ENCODE results near the gene SLC35G4. TPM values are rescaled to one million over a fixed set of nuclear protein-coding genes. Genes with fewer than 3 reads are reported as not detected.

SLC35G4 gene
- total and polyA plus RNA-seq, 2 of the 4 experiments (the other 2 are of a cell fraction): not detected

DNA sequence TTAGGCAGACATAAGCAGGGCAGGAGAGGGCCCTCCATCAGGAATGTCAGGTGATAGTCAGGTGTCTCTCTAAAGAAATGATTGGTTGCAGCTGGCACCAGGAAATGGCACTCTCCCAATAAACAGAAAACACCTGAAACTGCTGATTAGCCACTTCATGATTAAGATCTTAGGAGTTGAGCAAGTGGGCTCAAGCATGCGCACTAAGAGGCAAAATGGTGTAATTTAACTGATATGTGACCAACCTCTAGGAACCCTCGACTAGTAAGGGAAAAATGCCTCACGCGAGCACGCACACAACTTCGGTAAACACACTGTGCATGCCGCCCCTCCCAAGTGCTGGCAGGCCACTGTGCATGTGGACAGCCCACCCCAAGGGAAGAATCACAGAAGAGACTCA lies 23.8 kb upstream of the SLC35G4 start:
- H4K8ac ChIP-seq (ENCODE audit: low read depth in 2 of 2, low read length in 2 of 2): no peak overlapping the region
- no peak overlapping the region for H3K56ac ChIP-seq (ENCODE audit: extremely low read depth, insufficient read depth, low read length)
- dilution Hi-C loops (cut with HindIII; ENCODE audit: low sequenced_read_pairs, unreplicated experiment): no loop called here
- H3K27ac ChIP-seq (ENCODE audit: insufficient read depth, low read length): no peak overlapping the region
- H4K20me1 ChIP-seq (ENCODE audit: insufficient read depth, low read length): no peaks in the 10 kb centered on the region
- ATAC-seq (ENCODE audit: low read depth) (no peak), DNase-seq (no peak)
- no peaks in the 10 kb centered on the region for H3K9me3 ChIP-seq (ENCODE audit: control insufficient read depth, insufficient read depth, low read length)
- H3K23ac ChIP-seq (ENCODE audit: low read depth, low read length): no peak overlapping the region
- H3K36me3 ChIP-seq (ENCODE audit: control insufficient read depth, insufficient read depth, low read length): no peaks in the 10 kb centered on the region
- H3K18ac ChIP-seq (ENCODE audit: low read depth, low read length): no peak overlapping the region
- H3K4me2 ChIP-seq (ENCODE audit: low read depth, low read length): no peak overlapping the region
- no peak overlapping the region for H2BK15ac ChIP-seq (ENCODE audit: low read depth, low read length)
- H4K5ac ChIP-seq (ENCODE audit: low read depth, low read length): no peak overlapping the region
- H3K4ac ChIP-seq (ENCODE audit: low read depth, low read length): no peak overlapping the region
- no peak for TF ChIP-seq CHD1 (IDR thresholded peaks at IDR 0.05; ENCODE audit: low read depth, low read length)
- no peak for TF ChIP-seq FOS (IDR thresholded peaks at IDR 0.05; ENCODE audit: low read depth, low read length)
- no peak for TF ChIP-seq MAZ (IDR thresholded peaks at IDR 0.05; ENCODE audit: borderline replicate concordance, low read depth, low read length)
- TF ChIP-seq, protein P1, sequence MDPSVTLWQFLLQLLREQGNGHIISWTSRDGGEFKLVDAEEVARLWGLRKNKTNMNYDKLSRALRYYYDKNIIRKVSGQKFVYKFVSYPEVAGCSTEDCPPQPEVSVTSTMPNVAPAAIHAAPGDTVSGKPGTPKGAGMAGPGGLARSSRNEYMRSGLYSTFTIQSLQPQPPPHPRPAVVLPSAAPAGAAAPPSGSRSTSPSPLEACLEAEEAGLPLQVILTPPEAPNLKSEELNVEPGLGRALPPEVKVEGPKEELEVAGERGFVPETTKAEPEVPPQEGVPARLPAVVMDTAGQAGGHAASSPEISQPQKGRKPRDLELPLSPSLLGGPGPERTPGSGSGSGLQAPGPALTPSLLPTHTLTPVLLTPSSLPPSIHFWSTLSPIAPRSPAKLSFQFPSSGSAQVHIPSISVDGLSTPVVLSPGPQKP (IDR thresholded peaks at IDR 0.05; ENCODE audit: borderline replicate concordance, low read depth, low read length): no peak
- TF ChIP-seq RAD21 (IDR thresholded peaks at IDR 0.05; ENCODE audit: low read length): no peak
- intact Hi-C loops (cut with micrococcal nuclease): no loop called here
- POLR2A ChIA-PET (ENCODE audit: unreplicated experiment): no interaction called here
- H2AK5ac ChIP-seq (ENCODE audit: low read depth, low read length): no peak overlapping the region
- H3K4me3 ChIP-seq (ENCODE audit: insufficient read depth, low read depth, low read length): no peak overlapping the region
- H4K91ac ChIP-seq (ENCODE audit: insufficient read depth, low read depth, low read length): no peak overlapping the region
- H2AK9ac ChIP-seq (replicated peaks; ENCODE audit: low read depth, low read length, poor library complexity): no peak overlapping the region
- H2BK120ac ChIP-seq (ENCODE audit: low read depth, low read length): no peak overlapping the region
- no peak overlapping the region for H2AFZ ChIP-seq (replicated peaks; ENCODE audit: low read length, poor library complexity)
- H3K9ac ChIP-seq (ENCODE audit: low read depth, low read length): no peak overlapping the region
- H3K9me1 ChIP-seq (ENCODE audit: insufficient read depth, low read length): no peaks in the 10 kb centered on the region
- in situ Hi-C loops (cut with MboI; ENCODE audit: low sequenced_read_pairs): no loop called here
- no peak overlapping the region for H2BK5ac ChIP-seq (ENCODE audit: low read depth, low read length, poor library complexity, severe bottlenecking)
- H3K79me1 ChIP-seq (ENCODE audit: low read depth in 1 of 2, low read length in 2 of 2): no peaks in the 10 kb centered on the region
- no peak overlapping the region for H2BK20ac ChIP-seq (ENCODE audit: low read depth, low read length)
- WGBS, 2 experiments (ENCODE audit: extremely low coverage in 2 of 2, insufficient read length in 1 of 2): 75% methylated on average over 6 of the region's 7 CpGs; no CpG with 5 or more reads in 1 of the 2 experiments
- CTCF ChIA-PET: no interaction called here
- peaks cover 2% of the 10 kb centered on the region for H3K27me3 ChIP-seq (ENCODE audit: control insufficient read depth, insufficient read depth, low read length)
- H3K14ac ChIP-seq (replicated peaks; ENCODE audit: low read depth, low read length): no peak overlapping the region
- BruUV-seq (replicated peaks): no TSS peak
- H3K4me1 ChIP-seq (ENCODE audit: control insufficient read depth, insufficient read depth, low read length): no peaks in the 10 kb centered on the region
